ENCODE data around the gene ETV7. TPM values are rescaled to one million over a fixed set of nuclear protein-coding genes. Genes with fewer than 3 reads are reported as not detected.

Gene ETV7
- polyA plus RNA-seq, 3 donors, result 0.10 to 2.2 (median 1.5) TPM

DNA sequence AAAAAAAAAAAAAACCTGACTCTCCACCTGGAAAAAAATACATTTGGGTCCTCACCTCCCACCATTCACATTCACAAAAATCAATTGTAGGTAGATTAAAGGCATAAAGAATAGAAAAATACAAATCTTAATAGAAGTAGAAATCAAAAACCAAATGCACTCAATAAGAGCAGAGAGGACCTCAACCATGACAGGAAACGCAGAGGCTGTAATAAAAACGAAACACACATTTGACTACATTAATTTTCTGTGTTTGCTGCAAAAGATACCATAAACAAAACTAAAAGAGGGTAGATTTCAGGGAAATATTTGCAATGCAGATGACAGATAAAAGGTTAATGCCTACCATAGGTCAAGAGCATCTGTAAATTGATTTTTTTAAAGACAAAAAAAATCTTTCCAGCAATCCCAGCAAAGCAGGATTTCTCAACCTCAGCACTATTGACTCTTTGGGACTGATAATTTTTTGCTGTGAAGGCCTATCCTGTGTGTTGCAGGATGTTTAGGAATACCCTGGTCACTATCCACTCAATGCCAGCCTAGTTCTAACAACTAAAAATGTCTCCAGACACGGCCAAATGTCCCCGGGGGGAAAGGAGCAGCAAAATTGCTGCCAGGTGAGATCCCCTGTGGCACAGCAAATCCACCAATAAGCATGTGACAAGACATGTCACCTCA lies 9.1 kb downstream of the ETV7 start:
- H3K4me3 Mint-ChIP-seq, result no peak overlapping the region
- no peak for DNase-seq
- Histone ChIP-seq H3K4me2 (replicated peaks; ENCODE audit: extremely low read depth, low read length, poor library complexity, severe bottlenecking) (no peak overlapping the region), H4K20me1 (ENCODE audit: insufficient read depth, low read length) (no peaks in the 10 kb centered on the region), H3K9me3 (replicated peaks in 1 of 2; ENCODE audit: control insufficient read depth in 1 of 2, insufficient read depth in 1 of 2, low read length in 2 of 2) (no peaks in the 10 kb centered on the region), H3K27ac (ENCODE audit: low read depth in 1 of 2, low read length in 2 of 2) (no peak overlapping the region), H3K27me3 (ENCODE audit: control insufficient read depth in 2 of 2, insufficient read depth in 2 of 2, low read length in 2 of 2) (no peaks in the 10 kb centered on the region), H3K79me2 (ENCODE audit: insufficient read depth, low read length) (no peaks in the 10 kb centered on the region), H3K36me3 (replicated peaks in 1 of 2; ENCODE audit: control insufficient read depth in 1 of 2, insufficient read depth in 2 of 2, low read length in 2 of 2) (no peaks in the 10 kb centered on the region), H3K4me1 (ENCODE audit: control insufficient read depth in 1 of 2, insufficient read depth in 2 of 2, low read length in 2 of 2) (peaks cover 0 to 4% of the 10 kb centered on the region in 2 donors), H2AFZ (ENCODE audit: insufficient read depth, low read depth, low read length, poor library complexity, severe bottlenecking) (no peak overlapping the region), H3K4me3 (replicated peaks in 1 of 3; ENCODE audit: low read depth in 2 of 3, low read length in 3 of 3) (no peak overlapping the region), H3K9ac (ENCODE audit: insufficient read depth, low read length, poor library complexity, severe bottlenecking) (no peak overlapping the region)
- H3K9me3 Mint-ChIP-seq, result peaks cover 0 to 3% (median 0%) of the 10 kb centered on the region in 7 donors
- TF ChIP-seq, protein P1, sequence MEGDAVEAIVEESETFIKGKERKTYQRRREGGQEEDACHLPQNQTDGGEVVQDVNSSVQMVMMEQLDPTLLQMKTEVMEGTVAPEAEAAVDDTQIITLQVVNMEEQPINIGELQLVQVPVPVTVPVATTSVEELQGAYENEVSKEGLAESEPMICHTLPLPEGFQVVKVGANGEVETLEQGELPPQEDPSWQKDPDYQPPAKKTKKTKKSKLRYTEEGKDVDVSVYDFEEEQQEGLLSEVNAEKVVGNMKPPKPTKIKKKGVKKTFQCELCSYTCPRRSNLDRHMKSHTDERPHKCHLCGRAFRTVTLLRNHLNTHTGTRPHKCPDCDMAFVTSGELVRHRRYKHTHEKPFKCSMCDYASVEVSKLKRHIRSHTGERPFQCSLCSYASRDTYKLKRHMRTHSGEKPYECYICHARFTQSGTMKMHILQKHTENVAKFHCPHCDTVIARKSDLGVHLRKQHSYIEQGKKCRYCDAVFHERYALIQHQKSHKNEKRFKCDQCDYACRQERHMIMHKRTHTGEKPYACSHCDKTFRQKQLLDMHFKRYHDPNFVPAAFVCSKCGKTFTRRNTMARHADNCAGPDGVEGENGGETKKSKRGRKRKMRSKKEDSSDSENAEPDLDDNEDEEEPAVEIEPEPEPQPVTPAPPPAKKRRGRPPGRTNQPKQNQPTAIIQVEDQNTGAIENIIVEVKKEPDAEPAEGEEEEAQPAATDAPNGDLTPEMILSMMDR (IDR thresholded peaks at IDR 0.05), result no peak
- peaks cover 3% of the 10 kb centered on the region for H3K4me1 Mint-ChIP-seq
- intact Hi-C loops (cut with micrococcal nuclease), result no loop called here
- H3K36me3 Mint-ChIP-seq, result peaks cover 0 to 14% of the 10 kb centered on the region in 2 donors
- WGBS (ENCODE audit: insufficient coverage), result no CpG with 5 or more reads among the region's 4 CpGs
- peaks cover 0 to 3% (median 2%) of the 10 kb centered on the region in 3 donors for H3K27me3 Mint-ChIP-seq (ENCODE audit: low read depth in 3 of 3)
- H3K27ac Mint-ChIP-seq, result no peak overlapping the region

DNA sequence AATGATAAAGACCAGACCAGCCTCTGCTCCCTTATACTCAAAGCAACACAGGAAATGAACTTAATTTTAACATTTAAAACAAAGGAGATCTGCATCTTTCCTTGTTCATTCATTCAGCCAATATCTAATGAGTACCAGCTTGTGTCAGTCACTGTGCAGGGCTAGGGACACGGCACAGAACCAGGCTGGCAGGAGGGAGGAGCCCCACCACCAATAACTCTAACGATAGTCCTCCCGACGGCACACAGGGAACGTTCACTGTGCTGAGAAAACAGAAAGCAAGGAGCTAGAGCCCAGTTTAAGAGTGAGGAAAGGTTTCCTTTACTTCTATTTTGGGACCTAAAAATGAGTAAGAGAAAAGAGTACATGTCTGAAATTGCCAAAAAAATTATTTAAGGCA lies 9.9 kb downstream of the ETV7 start:
- Histone ChIP-seq H3K79me2 (ENCODE audit: insufficient read depth, low read length) (no peaks in the 10 kb centered on the region), H3K9me3 (replicated peaks in 1 of 2; ENCODE audit: control insufficient read depth in 1 of 2, insufficient read depth in 1 of 2, low read length in 2 of 2) (no peaks in the 10 kb centered on the region), H3K9ac (ENCODE audit: insufficient read depth, low read length, poor library complexity, severe bottlenecking) (no peak overlapping the region), H3K27me3 (ENCODE audit: control insufficient read depth in 2 of 2, insufficient read depth in 2 of 2, low read length in 2 of 2) (no peaks in the 10 kb centered on the region), H4K20me1 (ENCODE audit: insufficient read depth, low read length) (no peaks in the 10 kb centered on the region), H3K4me3 (replicated peaks in 1 of 3; ENCODE audit: low read depth in 2 of 3, low read length in 3 of 3) (no peak overlapping the region), H3K4me1 (ENCODE audit: control insufficient read depth in 1 of 2, insufficient read depth in 2 of 2, low read length in 2 of 2) (peaks cover 0 to 4% of the 10 kb centered on the region in 2 donors), H3K36me3 (replicated peaks in 1 of 2; ENCODE audit: control insufficient read depth in 1 of 2, insufficient read depth in 2 of 2, low read length in 2 of 2) (no peaks in the 10 kb centered on the region), H2AFZ (ENCODE audit: insufficient read depth, low read depth, low read length, poor library complexity, severe bottlenecking) (no peak overlapping the region), H3K27ac (ENCODE audit: low read depth in 1 of 2, low read length in 2 of 2) (no peak overlapping the region), H3K4me2 (replicated peaks; ENCODE audit: extremely low read depth, low read length, poor library complexity, severe bottlenecking) (no peak overlapping the region)
- no peak for DNase-seq
- Mint-ChIP-seq H3K4me3 (no peak overlapping the region), H3K36me3 (peaks cover 0 to 14% of the 10 kb centered on the region in 2 donors), H3K9me3 (peaks cover 0 to 1% (median 0%) of the 10 kb centered on the region in 7 donors), H3K27me3 (ENCODE audit: low read depth in 3 of 3) (peaks cover under 1 to 4% (median 4%) of the 10 kb centered on the region in 3 donors), H3K4me1 (peaks cover 8% of the 10 kb centered on the region), H3K27ac (peak overlapping the region in 2 of 7 donors; percentile 38 to 46)
- WGBS (ENCODE audit: insufficient coverage), result 100% methylated on average over 3 of the region's 5 CpGs
- TF ChIP-seq, protein P1 (IDR thresholded peaks at IDR 0.05), result no peak
- intact Hi-C loops (cut with micrococcal nuclease), result no loop called here

Data from CD14-positive monocyte (primary cell).